ENCODE data around the gene SPAST. TPM values are rescaled to one million over a fixed set of nuclear protein-coding genes. Genes with fewer than 3 reads are reported as not detected.

SPAST gene
- total and polyA plus RNA-seq, 9 of the 15 experiments (the other 6 are each of a cell fraction or from before 2014, with no cell fraction given), result 7.4 to 37.0 (median 19.0) TPM

DNA sequence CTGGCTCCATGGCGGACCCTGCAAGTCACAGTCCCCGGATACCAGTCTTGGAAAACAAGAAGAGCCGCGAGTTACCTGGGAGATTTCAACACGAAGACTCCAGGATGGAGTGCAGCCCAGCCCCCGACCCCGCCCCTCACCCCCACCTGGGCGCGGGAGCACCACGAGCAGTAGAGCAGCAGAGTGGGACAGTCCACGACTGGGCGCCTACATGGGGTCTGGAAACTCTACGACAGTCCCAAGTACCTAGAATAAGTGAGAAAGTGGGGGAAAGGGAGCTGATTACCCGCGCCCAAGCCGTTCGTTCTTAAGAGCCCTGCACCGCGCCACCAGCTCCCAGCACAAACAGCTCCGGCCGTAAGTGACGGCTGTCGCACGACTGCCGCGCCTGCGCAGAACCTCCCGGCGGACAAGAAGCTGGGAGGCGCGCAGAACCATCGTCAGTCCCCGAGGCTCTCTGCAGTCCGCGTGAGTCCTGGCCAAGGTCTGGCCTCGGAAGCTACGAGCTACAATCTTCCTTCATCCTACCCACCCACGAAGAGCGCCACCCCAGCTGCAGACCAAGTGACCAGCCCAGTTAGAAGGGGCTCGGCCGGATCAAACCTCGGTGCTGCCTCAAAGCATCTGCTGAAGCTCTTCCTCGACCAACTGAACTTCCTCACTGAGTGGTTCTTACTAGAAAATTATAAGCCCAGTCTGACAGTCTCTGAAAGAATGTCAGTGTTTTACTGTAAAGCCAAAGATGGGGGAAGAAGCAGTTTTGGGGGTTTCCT lies 23.7 kb upstream of the SPAST start, which contains the start of gene DPY30 (continued):
- TF ChIP-seq, protein P1, sequence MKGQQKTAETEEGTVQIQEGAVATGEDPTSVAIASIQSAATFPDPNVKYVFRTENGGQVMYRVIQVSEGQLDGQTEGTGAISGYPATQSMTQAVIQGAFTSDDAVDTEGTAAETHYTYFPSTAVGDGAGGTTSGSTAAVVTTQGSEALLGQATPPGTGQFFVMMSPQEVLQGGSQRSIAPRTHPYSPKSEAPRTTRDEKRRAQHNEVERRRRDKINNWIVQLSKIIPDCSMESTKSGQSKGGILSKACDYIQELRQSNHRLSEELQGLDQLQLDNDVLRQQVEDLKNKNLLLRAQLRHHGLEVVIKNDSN (CRISPR knock-in tag; IDR thresholded peaks at IDR 0.05), result 0 out of 2 replicates have a peak, but pooled peaks have one; percentile 19
- TF ChIP-seq DPF2 (IDR thresholded peaks at IDR 0.05) (peak; percentile 32; the same call in 1 of the 2 replicates), ZFX (CRISPR knock-in tag; IDR thresholded peaks at IDR 0.05) (peak; percentile 58), IFI16 (CRISPR knock-in tag; IDR thresholded peaks at IDR 0.05) (no peak), ZNF583 (CRISPR knock-in tag; IDR thresholded peaks at IDR 0.05) (peak; percentile 75; the same call in 1 of the 2 replicates), ZNF311 (CRISPR knock-in tag; IDR thresholded peaks at IDR 0.05) (no peak), HDAC1 (IDR thresholded peaks at IDR 0.05) (peak in 1 of 2 experiments; percentile 71; a peak in 1 of 4 replicates), HDAC8 (tag; IDR thresholded peaks at IDR 0.05) (0 out of 2 replicates have a peak, but pooled peaks have one; percentile 35), ZC3H11A (IDR thresholded peaks at IDR 0.05; ENCODE audit: low read depth, low read length) (0 out of 2 replicates have a peak, but pooled peaks have one; percentile 41), ZNF778 (CRISPR knock-in tag; IDR thresholded peaks at IDR 0.05) (no peak), XRCC3 (IDR thresholded peaks at IDR 0.05) (no peak), EGR1 (conservative IDR thresholded peaks at IDR 0.05) (peak; percentile 51; the same call in 1 of the 2 replicates), SPI1 (IDR thresholded peaks at IDR 0.05; ENCODE audit: borderline replicate concordance, low read depth, low read length) (peak; percentile 32; the same call in 1 of the 2 replicates), KDM5B (IDR thresholded peaks at IDR 0.05; ENCODE audit: insufficient replicate concordance, low read depth, low read length) (peak; percentile 99), C11orf30 (IDR thresholded peaks at IDR 0.05; ENCODE audit: low read depth) (peak; percentile 75)
- TF ChIP-seq, protein P2, sequence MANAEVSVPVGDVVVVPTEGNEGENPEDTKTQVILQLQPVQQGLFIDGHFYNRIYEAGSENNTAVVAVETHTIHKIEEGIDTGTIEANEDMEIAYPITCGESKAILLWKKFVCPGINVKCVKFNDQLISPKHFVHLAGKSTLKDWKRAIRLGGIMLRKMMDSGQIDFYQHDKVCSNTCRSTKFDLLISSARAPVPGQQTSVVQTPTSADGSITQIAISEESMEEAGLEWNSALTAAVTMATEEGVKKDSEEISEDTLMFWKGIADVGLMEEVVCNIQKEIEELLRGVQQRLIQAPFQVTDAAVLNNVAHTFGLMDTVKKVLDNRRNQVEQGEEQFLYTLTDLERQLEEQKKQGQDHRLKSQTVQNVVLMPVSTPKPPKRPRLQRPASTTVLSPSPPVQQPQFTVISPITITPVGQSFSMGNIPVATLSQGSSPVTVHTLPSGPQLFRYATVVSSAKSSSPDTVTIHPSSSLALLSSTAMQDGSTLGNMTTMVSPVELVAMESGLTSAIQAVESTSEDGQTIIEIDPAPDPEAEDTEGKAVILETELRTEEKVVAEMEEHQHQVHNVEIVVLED (CRISPR knock-in tag; IDR thresholded peaks at IDR 0.05), result peak; percentile 27; the same call in 1 of the 2 replicates
- TF ChIP-seq, protein P3, sequence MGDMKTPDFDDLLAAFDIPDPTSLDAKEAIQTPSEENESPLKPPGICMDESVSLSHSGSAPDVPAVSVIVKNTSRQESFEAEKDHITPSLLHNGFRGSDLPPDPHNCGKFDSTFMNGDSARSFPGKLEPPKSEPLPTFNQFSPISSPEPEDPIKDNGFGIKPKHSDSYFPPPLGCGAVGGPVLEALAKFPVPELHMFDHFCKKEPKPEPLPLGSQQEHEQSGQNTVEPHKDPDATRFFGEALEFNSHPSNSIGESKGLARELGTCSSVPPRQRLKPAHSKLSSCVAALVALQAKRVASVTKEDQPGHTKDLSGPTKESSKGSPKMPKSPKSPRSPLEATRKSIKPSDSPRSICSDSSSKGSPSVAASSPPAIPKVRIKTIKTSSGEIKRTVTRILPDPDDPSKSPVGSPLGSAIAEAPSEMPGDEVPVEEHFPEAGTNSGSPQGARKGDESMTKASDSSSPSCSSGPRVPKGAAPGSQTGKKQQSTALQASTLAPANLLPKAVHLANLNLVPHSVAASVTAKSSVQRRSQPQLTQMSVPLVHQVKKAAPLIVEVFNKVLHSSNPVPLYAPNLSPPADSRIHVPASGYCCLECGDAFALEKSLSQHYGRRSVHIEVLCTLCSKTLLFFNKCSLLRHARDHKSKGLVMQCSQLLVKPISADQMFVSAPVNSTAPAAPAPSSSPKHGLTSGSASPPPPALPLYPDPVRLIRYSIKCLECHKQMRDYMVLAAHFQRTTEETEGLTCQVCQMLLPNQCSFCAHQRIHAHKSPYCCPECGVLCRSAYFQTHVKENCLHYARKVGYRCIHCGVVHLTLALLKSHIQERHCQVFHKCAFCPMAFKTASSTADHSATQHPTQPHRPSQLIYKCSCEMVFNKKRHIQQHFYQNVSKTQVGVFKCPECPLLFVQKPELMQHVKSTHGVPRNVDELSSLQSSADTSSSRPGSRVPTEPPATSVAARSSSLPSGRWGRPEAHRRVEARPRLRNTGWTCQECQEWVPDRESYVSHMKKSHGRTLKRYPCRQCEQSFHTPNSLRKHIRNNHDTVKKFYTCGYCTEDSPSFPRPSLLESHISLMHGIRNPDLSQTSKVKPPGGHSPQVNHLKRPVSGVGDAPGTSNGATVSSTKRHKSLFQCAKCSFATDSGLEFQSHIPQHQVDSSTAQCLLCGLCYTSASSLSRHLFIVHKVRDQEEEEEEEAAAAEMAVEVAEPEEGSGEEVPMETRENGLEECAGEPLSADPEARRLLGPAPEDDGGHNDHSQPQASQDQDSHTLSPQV (IDR thresholded peaks at IDR 0.05), result peak; percentile 78
- TF ChIP-seq, protein P4, sequence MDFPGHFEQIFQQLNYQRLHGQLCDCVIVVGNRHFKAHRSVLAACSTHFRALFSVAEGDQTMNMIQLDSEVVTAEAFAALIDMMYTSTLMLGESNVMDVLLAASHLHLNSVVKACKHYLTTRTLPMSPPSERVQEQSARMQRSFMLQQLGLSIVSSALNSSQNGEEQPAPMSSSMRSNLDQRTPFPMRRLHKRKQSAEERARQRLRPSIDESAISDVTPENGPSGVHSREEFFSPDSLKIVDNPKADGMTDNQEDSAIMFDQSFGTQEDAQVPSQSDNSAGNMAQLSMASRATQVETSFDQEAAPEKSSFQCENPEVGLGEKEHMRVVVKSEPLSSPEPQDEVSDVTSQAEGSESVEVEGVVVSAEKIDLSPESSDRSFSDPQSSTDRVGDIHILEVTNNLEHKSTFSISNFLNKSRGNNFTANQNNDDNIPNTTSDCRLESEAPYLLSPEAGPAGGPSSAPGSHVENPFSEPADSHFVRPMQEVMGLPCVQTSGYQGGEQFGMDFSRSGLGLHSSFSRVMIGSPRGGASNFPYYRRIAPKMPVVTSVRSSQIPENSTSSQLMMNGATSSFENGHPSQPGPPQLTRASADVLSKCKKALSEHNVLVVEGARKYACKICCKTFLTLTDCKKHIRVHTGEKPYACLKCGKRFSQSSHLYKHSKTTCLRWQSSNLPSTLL (IDR thresholded peaks at IDR 0.05), result peak; percentile 48; the same call in 1 of the 2 replicates

Measured in K562 (cell line).